Right hindlimb (tissue), 1 donor: ENCODE results near the gene CHD6.

Experiments used
- DNase-seq: peaks from one replicate; pipeline ENCODE4 v3.0.0-alpha.2; 2018

CHD6 gene

DNA sequence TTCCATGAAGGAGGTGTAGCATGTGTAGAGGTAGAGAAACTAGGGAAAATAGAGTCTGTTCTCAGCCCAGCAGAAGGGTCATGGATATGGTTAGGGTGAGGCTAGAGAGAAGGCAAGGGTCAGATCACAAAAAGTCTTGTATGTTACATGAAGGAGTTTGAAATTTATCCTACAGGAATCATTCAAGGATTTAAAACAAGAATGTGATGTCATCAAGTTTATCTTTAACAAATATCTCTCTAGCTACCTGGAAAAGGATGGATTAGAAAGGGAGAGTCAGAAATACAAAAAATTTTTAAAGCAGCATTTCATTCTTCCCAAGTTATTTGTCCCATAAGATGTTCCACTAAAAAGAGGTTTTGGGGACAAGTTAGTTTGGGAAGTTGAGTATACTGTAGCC lies 4.4 kb upstream of the CHD6 start:
- no peak for DNase-seq

- no peak for DNase-seq
These were observed 3.8 kb upstream of the CHD6 start for GRCh38 chr20:41621971-41622370.

- DNase-seq, result no peak
These were observed 3.2 kb upstream of the CHD6 start for GRCh38 chr20:41621421-41621820.

GRCh38 chr20:41619360-41620100 lies 1.4 kb upstream of the CHD6 start:
- no peak for DNase-seq

GRCh38 chr20:41618807-41619311 lies 682 bp upstream of the CHD6 start:
- no peak for DNase-seq

GRCh38 chr20:41617059-41617901 lies 897 bp downstream of the CHD6 start:
- DNase-seq, result peak; percentile 58

- DNase-seq, result no peak
These were observed 1.9 kb downstream of the CHD6 start for GRCh38 chr20:41616228-41616627.

GRCh38 chr20:41615676-41616075 lies 2.5 kb downstream of the CHD6 start:
- no peak for DNase-seq

DNA sequence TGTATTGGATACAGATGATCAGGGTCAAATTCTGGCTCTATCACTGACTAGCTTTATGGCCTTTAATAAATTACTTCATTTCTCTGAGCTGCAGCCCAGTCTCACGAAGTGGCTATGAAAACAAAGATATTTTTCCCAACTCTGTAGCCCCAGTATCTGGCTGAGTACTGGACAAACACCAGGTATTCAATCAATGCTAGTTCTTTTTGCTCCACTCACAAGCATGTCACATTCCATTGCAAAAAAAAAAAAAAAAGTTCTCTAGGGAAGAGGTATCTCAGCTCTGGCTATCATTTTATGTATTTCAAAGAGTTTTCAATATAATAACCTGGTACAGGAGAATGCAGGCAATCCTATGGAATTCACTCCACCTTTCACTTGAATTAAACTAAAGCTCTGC lies 3.1 kb downstream of the CHD6 start:
- no peak for DNase-seq

- no peak for DNase-seq
These were observed 4.9 kb downstream of the CHD6 start for GRCh38 chr20:41613321-41613720.

DNA sequence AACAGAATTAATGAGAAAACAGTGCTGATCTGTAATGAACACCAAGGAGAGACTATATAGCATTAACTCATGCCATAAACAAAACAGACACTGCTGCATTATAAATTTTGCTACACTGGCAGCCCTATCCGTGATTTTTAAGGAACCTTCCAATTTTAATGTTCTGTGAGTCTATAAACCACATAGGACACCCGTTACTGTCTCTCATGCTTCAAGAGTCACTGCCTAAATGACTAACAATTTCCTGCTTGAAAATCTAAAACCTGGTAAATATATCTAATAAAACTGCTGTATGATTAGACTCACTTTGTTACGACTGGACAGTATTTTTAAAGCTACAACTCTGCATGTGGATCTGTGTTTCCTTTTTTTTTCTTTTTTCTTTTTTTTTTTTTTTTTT lies 8.7 kb downstream of the CHD6 start:
- DNase-seq, result no peak

DNA sequence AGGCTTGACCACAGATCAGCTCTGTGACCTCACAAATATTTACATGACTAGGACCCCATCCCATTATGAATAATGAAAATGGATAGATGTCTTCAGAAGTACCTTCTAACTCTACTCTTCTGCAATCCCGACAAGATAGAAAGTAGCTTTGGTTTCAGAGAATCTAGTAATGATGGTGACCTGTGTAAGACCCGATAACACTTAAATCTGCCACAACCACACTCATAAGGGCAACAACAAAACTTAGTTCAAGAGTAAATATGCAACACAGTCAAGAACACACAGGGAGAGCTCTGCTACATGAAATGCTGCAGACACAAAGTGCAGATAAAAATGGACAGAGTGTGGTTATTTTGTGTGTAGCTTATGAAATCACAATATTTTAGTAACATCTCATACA lies 9.6 kb downstream of the CHD6 start:
- no peak for DNase-seq

DNA sequence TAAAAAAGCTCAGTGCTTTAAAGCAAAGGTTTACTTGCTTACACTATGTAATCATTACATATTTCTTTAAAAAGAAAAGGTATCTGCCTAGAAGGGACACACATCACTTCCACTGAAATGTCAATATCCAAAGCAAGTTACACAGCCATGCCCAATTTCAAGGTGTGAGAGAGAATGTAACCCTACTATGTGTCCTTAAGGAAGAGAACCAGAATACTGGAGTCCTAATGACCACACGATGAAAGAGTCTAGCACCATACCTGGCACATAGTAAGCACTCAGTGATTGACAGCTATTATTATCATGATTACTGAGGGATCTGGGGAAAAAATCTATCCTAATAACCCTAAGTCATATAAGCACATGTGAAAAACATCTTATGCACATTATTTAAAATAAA lies 10.4 kb downstream of the CHD6 start:
- no peak for DNase-seq

DNA sequence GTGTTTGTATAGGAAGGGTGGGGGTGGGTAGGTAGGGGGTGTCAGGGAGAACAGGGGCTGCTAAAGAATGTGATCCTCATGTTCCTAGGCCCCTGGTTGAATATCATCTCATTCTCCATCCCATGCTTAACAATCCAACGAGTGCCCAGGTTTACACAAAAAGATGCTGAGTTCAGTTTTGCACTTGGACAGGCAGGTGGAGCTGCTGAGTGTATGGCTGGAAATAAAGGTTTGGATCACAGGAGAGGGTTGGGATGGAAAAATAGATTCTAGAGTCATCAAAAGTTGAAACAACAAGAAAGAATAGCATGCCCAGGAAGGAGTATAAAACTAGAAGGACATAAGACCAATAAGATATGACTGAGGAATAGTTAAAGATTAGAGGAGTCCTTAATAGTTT lies 14.2 kb downstream of the CHD6 start:
- DNase-seq, result no peak

DNA sequence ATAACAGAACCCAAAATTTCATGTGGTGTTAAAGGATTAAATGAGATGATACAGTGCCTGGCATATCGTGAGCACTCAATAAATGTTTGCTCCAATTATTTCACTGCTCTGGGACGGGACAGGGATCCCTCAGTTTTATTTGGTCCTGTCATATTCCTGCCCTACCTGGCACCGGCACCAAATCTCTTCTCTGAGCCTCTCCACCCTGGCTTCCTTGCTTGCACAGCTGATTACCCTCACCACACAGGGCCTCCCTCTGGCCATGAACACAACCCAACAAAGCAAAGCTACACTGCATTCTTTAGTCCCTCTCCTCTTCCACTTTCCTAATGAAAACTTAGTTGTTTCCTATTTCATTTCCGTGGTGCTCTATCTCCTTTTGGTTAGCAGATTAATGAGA lies 16.4 kb downstream of the CHD6 start:
- DNase-seq, result no peak

DNA sequence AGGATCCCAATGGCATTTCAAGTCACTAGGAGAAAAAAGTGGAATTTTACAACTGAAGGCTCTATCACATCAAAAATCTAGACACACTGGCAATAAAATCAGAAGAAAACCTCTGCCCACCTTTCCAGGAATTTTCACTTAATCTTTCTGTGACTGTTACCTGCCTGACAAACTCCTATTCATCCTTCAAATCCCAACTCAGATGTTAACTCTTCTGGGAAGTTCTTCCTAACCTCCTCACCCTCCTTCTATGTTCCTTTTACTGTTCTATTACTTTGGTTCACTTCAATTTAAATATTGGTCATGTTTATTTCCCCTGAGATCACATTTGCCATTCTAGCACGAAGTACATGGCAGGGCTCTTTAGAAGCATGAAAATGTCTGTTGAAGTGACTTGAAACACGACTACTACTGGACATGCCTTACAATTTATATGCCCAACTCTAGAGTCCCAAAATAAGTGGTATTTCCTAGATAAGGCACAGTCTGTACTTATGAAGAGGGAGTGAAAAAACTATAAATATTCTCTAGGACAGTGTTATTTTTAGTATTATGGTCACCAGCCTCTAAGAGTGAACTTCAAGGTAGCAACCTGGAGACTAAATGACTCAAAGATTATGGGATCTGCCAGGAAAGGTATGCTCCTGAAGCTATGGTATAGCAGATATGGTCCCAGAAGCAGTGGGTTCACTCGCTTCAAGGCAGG lies 17.1 kb downstream of the CHD6 start:
- DNase-seq, result no peak

GRCh38 chr20:41599699-41600104 lies 18.5 kb downstream of the CHD6 start:
- DNase-seq, result no peak

DNA sequence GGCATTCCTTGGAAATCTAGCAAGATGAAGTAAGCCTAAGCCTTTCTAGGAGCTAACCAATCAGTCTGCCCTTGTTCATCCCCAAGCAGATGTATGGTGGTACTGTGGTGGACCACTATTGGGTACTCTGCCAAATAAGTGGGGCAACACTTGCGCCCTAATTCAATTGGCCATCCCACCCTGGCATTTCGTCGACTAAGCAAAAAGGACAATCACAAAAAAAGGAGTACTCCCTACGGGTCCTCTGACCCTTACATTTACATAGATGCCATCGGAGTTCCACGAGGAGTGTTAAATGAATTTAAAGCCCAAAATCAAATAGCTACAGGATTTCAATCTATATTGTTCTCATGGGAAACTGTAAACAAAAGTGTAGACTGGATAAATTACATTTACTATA lies 19.5 kb downstream of the CHD6 start:
- DNase-seq, result no peak

- no peak for DNase-seq
These were observed 23.5 kb downstream of the CHD6 start for GRCh38 chr20:41594514-41595322.

- DNase-seq, result no peak
These were observed 25.5 kb downstream of the CHD6 start for GRCh38 chr20:41592516-41593216.

- no peak for DNase-seq
These were observed 30.2 kb downstream of the CHD6 start for GRCh38 chr20:41587956-41588355.

DNA sequence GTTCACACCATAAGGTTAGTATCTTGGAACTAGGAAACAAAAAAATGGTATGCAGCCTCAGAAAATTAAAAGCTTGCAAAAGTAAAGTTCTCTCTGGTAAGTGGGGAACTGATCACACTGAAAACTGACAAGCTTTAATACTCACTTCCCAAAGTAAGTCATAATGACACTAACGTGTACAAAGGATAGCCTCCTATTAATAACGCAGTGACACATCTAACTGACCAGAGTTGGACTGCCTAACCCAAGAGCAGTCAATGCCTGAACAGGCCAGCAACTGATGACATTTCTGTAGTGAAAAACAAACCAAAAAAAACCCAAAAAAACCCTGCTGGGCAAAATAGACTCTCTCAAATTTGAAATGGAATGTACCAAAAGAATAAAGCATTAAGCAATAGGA lies 30.7 kb downstream of the CHD6 start:
- no peak for DNase-seq
